Activated T-cell treated with anti-CD3 and anti-CD28 coated beads, Interleukin-2, amount 50 U/mL, for 4 hours (primary cell): Measurements from ENCODE around the gene AGRN. TPM values are rescaled to one million over a fixed set of nuclear protein-coding genes. Genes with fewer than 3 reads are reported as not detected.
"Not testable (repeated sequence)": the region's sequence is repeated elsewhere in the genome, so short reads cannot be mapped to it uniquely, and the experiment has no call there.

Experiments
- ATAC-seq, 2 donors: fragments of 200-7000 bp; cut with Tn5 transposase; one replicate each; pipeline ENCODE4 v1.10.0; 2021
- DNase-seq: peaks from one replicate; pipeline ENCODE4 v3.0.0-alpha.2; 2020
- H3K27me3 Mint-ChIP-seq: one replicate; pipeline ENCODE4 v1.8.0; 2021; ENCODE audit warnings: low read depth, mixed read lengths
- H3K36me3 Mint-ChIP-seq: one replicate; pipeline ENCODE4 v1.8.0; 2022; ENCODE audit warnings: mixed read lengths; ENCODE audit not compliant: insufficient read depth
- H3K4me1 Mint-ChIP-seq: one replicate; pipeline ENCODE4 v1.8.0; 2021; ENCODE audit warnings: low read depth, mixed read lengths
- H3K4me3 Mint-ChIP-seq: one replicate; pipeline ENCODE4 v1.8.0; 2021; ENCODE audit warnings: mild to moderate bottlenecking, moderate library complexity, mixed read lengths
- H3K9me3 Mint-ChIP-seq: one replicate; pipeline ENCODE4 v1.8.0; 2021; ENCODE audit warnings: mixed read lengths
- total RNA-seq, 3 donors: library from RNA; stranded (reverse); gene quantifications; one replicate each; pipeline ENCODE4 v1.2.1, GENCODE V29; 2021

The AGRN gene
- 10 to 100 TPM; 12.0 to 18.0 (median 15.2) TPM for total RNA-seq

GRCh38 chr1:1020000-1020404 lies at the start of gene AGRN:
AGRN (plus strand) TSS chr1:1020120; CDS start chr1:1020173, 53 bp downstream.
- H3K4me3 Mint-ChIP-seq: peak within 1 kb of the TSS; percentile 64
- ATAC-seq (peak; percentile 35 to 41), DNase-seq (no peak)
- no peaks in the 10 kb centered on the region for H3K9me3 Mint-ChIP-seq
- H3K36me3 Mint-ChIP-seq: peaks cover 2% of the 10 kb centered on the region
- H3K4me1 Mint-ChIP-seq: peaks cover 10% of the 10 kb centered on the region
- no peaks in the 10 kb centered on the region for H3K27me3 Mint-ChIP-seq

- no peak overlapping the region for H3K4me3 Mint-ChIP-seq
- no peaks in the 10 kb centered on the region for H3K36me3 Mint-ChIP-seq
- no peaks in the 10 kb centered on the region for H3K9me3 Mint-ChIP-seq
- DNase-seq: no peak
- ATAC-seq: no peak
- H3K4me1 Mint-ChIP-seq: peaks cover 6% of the 10 kb centered on the region
- peaks cover 9% of the 10 kb centered on the region for H3K27me3 Mint-ChIP-seq
Observed at GRCh38 chr1:970242-970972, 49.5 kb upstream of the AGRN start.

GRCh38 chr1:970973-971730 lies 48.8 kb upstream of the AGRN start:
- no peaks in the 10 kb centered on the region for H3K9me3 Mint-ChIP-seq
- DNase-seq (no peak), ATAC-seq (no peak)
- peaks cover 14% of the 10 kb centered on the region for H3K27me3 Mint-ChIP-seq
- no peaks in the 10 kb centered on the region for H3K36me3 Mint-ChIP-seq
- no peak overlapping the region for H3K4me3 Mint-ChIP-seq
- H3K4me1 Mint-ChIP-seq: peaks cover 5% of the 10 kb centered on the region

GRCh38 chr1:971751-972506 lies 48.0 kb upstream of the AGRN start:
- H3K4me3 Mint-ChIP-seq: no peak overlapping the region
- no peaks in the 10 kb centered on the region for H3K9me3 Mint-ChIP-seq
- no peaks in the 10 kb centered on the region for H3K36me3 Mint-ChIP-seq
- ATAC-seq (no peak), DNase-seq (no peak)
- H3K4me1 Mint-ChIP-seq: peaks cover 5% of the 10 kb centered on the region
- H3K27me3 Mint-ChIP-seq: peaks cover 14% of the 10 kb centered on the region

- no peak for DNase-seq
- ATAC-seq: no peak
- peaks cover 5% of the 10 kb centered on the region for H3K4me1 Mint-ChIP-seq
- no peaks in the 10 kb centered on the region for H3K9me3 Mint-ChIP-seq
- H3K36me3 Mint-ChIP-seq: no peaks in the 10 kb centered on the region
- H3K4me3 Mint-ChIP-seq: no peak overlapping the region
- H3K27me3 Mint-ChIP-seq: peaks cover 14% of the 10 kb centered on the region
Observed at GRCh38 chr1:972726-973458, 47.0 kb upstream of the AGRN start.

- Mint-ChIP-seq H3K36me3 (no peaks in the 10 kb centered on the region), H3K27me3 (peaks cover 16% of the 10 kb centered on the region), H3K9me3 (no peaks in the 10 kb centered on the region), H3K4me1 (peaks cover 7% of the 10 kb centered on the region), H3K4me3 (no peak overlapping the region)
- no peak for DNase-seq
- ATAC-seq: no peak
Observed at GRCh38 chr1:973459-974292, 46.2 kb upstream of the AGRN start.

GRCh38 chr1:974293-974640 lies 45.7 kb upstream of the AGRN start:
- H3K27me3 Mint-ChIP-seq: peaks cover 16% of the 10 kb centered on the region
- no peak overlapping the region for H3K4me3 Mint-ChIP-seq
- H3K9me3 Mint-ChIP-seq: no peaks in the 10 kb centered on the region
- peaks cover 7% of the 10 kb centered on the region for H3K4me1 Mint-ChIP-seq
- no peak for DNase-seq
- H3K36me3 Mint-ChIP-seq: no peaks in the 10 kb centered on the region
- ATAC-seq: no peak

GRCh38 chr1:974687-975328 lies 45.1 kb upstream of the AGRN start:
- H3K9me3 Mint-ChIP-seq: no peaks in the 10 kb centered on the region
- no peak overlapping the region for H3K4me3 Mint-ChIP-seq
- peaks cover 16% of the 10 kb centered on the region for H3K27me3 Mint-ChIP-seq
- DNase-seq: no peak
- no peak for ATAC-seq
- peaks cover 7% of the 10 kb centered on the region for H3K4me1 Mint-ChIP-seq
- no peaks in the 10 kb centered on the region for H3K36me3 Mint-ChIP-seq

GRCh38 chr1:975365-975764 lies 44.6 kb upstream of the AGRN start:
- H3K27me3 Mint-ChIP-seq: peaks cover 16% of the 10 kb centered on the region
- no peak overlapping the region for H3K4me3 Mint-ChIP-seq
- ATAC-seq (no peak), DNase-seq (no peak)
- peaks cover 7% of the 10 kb centered on the region for H3K4me1 Mint-ChIP-seq
- H3K9me3 Mint-ChIP-seq: no peaks in the 10 kb centered on the region
- H3K36me3 Mint-ChIP-seq: no peaks in the 10 kb centered on the region

GRCh38 chr1:975896-976683 lies 43.8 kb upstream of the AGRN start:
- peak; percentile 62 for DNase-seq
- H3K27me3 Mint-ChIP-seq: peaks cover 16% of the 10 kb centered on the region
- H3K4me1 Mint-ChIP-seq: peaks cover 7% of the 10 kb centered on the region
- peak; percentile 93 to 95 for ATAC-seq
- H3K4me3 Mint-ChIP-seq: no peak overlapping the region
- H3K36me3 Mint-ChIP-seq: no peaks in the 10 kb centered on the region
- no peaks in the 10 kb centered on the region for H3K9me3 Mint-ChIP-seq

GRCh38 chr1:976791-977190 lies 43.1 kb upstream of the AGRN start:
- not testable (repeated sequence) for H3K9me3 Mint-ChIP-seq, H3K36me3 Mint-ChIP-seq, H3K4me1 Mint-ChIP-seq, DNase-seq, H3K4me3 Mint-ChIP-seq, ATAC-seq
- peaks cover 14% of the 10 kb centered on the region for H3K27me3 Mint-ChIP-seq

- ATAC-seq (no peak), DNase-seq (no peak)
- Mint-ChIP-seq H3K27me3 (peaks cover 25% of the 10 kb centered on the region), H3K36me3 (no peaks in the 10 kb centered on the region), H3K9me3 (no peaks in the 10 kb centered on the region), H3K4me1 (peaks cover 7% of the 10 kb centered on the region), H3K4me3 (no peak overlapping the region)
Observed at GRCh38 chr1:978069-978834, 41.7 kb upstream of the AGRN start.
